ENCODE results near the gene ADGRL3.

The ADGRL3 gene

DNA sequence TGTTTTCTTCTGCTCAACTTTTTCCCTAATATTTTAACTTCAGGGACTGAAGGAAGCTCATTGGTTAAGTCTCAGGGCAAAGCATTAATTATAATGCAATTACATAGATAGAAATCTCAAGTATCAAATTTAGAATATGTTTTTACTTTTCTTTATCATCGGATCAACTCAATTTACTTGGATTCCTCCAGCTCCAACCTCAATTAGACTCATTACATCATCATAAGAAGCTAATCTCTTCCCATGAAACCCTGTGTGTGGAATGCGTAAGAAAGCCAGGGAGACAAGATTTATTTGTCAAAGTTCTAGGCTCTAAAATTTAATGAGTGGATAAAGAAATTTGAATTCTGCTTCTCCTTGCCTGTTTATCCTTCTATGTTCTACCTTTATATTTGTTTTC, 918.4 kb downstream of the ADGRL3 start:
- no peak for DNase-seq (ENCODE audit: low read depth)

DNA sequence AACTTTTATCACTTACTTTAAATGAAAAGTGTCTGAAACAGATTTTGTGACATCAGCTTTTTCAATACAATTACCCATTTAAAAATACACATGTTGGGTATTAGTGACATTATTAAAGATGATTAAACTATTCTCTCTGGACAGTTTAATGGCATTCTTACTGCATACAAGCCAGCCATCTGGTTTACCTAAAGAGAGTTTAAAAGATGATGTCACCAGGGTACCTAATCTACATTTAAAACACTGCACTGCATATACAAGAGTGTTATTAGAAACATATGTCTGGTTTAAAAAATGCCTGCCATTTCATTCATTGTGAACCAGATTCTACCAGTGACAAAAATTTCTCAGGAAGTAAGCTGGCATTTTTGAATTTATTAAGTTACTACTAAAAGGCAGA, 919.1 kb downstream of the ADGRL3 start:
- peak; percentile 8 for DNase-seq (ENCODE audit: low read depth)

DNA sequence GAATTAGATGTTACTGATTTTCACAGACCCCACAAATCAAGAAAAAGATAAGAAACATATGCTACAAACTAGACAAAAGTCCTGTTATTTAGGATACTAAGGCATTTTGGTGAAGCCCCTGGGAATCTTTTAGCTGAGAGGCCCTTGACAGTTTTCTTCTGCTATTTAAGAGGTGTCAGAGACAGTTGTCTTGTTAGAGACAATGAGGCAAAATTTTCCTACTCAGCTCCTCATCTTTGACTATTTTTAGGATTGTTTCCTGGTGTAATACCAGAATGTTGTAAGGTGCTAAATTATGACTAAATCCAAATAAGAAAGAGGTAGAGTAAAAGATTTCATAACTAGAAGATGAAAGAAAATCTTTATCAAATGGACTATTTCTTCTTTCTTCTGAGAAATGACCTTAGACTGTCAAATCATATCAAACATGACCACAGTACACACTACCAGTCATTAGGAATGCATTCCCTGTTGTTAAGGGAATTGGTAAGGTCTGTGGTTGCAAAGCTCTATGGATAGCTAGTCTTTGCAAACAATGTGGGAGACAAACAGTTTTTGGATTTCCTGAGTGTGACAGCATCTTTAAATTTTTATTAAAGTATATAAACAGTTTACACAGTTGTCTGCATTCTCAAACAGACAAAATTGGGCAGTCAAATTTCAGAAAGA, 926.1 kb downstream of the ADGRL3 start:
- no peak for DNase-seq (ENCODE audit: low read depth)
